Embryonic facial prominence (tissue), 1 donor: Measurements from ENCODE around the gene NUP214.

Source experiments
- DNase-seq: peaks from one replicate; pipeline ENCODE4 v3.0.0-alpha.2; 2016; ENCODE audit errors: extremely low spot score

NUP214 gene

DNA sequence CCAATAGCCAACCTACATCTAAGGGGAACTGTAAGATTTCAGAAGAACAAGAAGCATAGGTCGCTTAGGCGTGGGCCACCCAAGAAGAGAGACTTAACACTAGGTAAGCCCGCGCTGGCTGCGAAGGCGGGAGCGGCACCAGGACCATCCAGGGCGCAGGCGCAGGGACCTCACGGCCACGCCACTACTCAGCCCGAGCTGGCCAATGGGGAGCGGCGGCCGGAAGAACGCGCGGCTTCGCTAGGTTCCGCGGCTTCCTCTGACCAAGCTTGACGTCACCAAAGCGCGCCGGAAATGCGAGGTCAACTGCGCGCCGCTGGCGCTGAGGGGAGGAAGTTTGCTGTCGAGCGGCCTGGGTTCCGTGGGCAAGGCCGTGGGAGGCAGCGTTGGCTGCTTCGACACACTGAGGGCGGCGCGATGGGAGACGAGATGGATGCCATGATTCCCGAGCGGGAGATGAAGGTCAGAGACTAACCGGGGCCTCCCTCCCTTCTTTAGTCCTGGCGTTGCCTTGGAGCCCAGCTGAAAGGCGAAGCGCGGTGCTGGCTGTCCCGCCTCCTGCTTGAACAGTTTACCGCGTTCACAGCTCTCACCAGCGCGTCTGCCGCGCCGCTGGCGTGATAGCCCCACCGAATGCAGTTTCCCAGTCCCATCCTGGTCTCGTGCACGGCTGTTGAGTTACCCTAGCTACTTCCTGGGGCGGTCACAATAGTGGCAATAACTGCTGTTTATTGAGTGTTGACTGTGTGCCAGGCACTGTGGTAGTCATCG, at the start of gene NUP214:
TSS of gene NUP214 (plus strand) at position 299 of the 771 bp plus-strand sequence. CDS start at position 418, 119 bp downstream.
- peak; percentile 95 for DNase-seq

DNA sequence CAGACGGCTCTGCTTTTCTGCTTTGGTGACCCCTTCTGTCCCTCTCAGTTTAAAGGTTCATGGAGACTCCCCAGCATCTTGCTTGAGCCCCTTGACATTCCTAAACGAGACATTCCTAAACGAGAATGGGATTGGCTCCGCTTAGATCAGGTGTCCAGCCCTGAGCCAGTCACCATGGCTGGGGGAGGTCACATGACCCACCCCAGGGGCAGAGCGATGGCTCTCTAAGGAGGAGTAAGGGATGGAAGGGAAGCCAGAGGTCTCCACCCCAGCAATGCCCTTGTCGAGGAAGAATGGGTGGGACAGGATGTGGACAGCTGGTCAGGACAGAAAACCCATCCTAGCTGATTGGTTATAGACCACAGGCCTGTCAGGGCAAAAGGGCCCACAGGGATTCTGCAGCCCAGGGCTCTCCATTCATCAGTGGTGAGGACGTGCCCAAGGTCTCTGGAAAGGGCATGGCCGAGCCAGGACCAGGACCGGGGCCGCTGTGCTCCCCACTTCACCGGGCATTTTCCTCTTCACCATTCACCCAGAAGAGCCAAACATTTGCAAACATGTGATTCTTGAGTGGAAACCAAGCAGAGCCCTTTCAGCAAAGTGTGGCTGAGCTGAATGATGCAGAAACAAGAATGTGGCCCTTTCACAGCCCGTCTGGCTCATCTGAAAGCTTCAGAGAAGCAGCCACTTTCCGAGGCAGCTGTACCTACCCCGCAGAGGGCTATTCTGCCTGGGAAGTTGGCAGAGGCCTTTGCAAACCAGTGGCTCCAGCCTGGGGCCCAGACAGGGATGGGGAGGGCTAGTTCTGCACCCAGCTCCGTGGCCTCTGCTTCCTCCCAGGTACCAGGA, 48.8 kb upstream of the NUP214 start:
- no peak for DNase-seq

DNA sequence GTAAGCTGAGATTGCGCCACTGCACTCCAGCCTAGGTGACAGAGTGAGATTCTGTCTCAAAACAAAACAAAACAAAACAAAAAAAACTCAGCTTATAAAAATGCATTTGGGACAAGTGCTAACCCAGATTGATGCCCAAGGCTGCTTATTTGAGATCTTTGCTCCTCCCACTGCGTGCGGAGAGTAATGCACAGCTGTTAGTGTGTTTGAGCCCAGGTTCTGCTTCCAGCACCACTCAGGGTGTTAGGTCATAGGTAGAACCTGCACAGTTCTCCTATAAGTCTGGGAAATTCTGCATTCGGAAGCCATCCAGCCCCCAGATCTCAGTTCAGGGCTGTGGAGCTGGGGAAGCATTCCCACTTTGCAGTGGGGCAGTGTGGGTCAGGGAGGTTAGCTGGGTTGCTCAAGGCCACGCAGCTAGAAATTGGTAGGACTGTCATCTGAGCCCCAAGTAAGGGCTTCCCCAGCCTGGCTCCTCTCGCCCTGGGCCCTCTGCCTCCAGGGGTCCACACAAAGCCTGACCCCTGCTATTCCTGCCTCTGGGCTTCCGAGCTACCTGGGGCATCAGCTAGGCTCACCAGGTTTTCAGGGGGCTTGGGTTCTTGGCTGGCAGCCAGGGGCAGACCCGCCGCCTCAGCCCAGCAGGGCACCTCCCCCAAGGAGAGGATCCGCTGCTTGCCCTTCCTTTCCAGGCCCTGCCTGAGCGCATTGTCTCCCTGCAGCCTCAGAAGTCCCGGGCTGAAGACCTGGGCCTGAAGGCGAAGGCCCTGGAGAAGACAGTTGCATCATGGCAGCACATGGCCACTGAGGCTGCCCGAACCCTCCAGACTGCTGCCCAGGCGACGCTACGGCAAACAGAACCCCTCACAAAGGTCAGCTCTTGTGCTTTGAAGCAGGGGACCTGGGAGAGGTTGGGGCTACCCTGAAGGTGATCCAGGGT, 46.7 kb upstream of the NUP214 start:
- DNase-seq, result no peak

DNA sequence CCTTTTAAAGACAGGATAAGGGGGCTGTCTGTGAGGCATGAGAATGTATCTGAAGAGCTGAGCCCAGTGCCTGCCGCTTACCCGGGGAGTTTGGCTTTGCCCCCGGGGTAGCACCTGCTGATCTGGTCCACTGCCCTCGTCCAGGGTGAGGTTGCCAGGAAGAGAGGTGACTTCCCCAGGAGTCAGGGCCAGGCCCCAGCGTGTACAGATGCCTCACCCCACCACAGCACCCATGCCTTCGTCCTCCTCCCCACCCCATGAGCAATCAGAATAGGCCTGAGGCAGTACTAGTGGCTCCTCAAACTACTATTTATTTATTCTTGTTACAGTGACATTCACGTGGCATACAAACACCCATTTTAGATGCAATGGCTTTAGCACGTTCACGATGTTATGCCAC, 44.8 kb upstream of the NUP214 start:
- no peak for DNase-seq

DNA sequence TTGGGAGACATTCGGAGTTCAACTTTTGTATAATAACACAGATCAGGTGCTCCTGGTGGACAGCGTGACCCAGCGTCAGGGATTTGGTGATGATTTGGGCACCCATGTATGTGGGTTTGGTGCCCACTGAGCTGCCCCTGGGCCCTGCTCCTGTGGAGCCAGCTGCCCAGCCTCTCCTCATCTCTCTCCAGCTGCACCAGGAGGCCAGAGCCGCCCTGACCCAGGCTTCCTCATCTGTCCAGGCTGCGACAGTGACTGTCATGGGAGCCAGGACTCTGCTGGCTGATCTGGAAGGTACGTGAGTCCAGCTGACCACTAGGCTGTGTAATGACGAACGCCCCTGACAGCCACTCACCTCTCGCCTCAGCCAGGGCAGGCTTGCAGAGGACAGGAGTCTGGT, 43.5 kb upstream of the NUP214 start:
- no peak for DNase-seq

GRCh38 chr9:131082774-131083512, 42.4 kb upstream of the NUP214 start:
- no peak for DNase-seq

DNA sequence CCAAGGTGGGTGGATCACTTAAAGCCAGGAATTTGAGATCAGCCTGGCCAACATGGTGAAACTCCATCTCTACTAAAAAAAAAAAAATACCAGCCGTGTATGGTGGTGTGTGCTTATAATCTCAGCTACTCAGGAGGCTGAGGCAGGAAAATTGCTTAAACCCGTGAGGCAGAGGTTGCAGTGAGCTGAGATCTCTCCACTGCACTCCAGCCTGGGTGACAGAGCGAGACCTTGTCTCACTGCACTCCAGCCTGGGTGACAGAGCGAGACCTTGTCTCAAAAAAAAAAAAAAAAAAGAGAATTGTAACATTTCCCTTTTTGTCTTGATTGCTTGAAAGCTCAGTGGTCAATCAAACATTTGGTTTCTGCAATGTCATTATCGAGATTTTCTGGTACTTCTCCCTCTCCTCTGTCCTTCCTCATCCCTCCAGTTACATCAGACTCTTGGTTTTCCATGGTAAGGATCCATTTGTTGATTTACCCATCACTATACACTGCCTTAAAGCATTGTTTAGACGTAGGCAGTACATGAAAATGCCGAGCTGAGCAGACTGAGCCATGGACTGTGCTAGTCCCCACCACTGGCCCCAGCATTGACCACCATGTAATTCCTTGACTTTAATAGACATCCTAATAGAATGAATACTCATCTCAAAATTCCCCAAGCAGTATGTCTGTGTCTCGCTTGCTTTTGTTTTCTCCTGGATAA, 40.6 kb upstream of the NUP214 start:
- no peak for DNase-seq

DNA sequence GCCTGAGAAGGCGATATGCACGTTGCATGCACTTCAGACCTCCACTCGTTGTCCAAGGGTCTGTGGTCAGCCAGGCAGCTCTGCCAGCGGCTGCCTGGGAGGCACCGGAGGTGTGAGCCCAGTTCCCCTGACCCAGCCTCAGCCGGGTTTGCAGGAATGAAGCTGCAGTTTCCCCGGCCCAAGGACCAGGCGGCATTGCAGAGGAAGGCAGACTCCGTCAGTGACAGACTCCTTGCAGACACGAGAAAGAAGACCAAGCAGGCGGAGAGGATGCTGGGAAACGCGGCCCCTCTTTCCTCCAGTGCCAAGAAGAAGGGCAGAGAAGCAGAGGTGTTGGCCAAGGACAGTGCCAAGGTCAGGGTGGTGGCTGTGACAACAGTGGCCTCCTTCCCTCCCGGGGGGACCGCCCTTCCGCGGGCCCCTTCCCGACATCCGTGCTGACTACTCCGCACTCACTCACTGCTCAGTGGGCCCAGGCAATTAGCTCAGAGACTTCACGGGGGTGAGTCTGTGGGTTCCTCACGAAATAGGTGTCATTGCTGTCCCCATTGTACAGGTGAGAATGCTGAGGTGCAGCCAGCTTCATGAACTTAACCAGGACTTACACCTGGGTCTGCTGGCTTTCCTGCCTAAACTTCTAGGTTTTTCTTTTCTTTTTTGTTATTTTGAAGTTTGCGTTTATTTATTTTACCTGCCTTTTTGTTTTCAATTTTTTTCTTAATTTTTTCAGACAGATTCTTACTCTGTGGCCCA, 39.8 kb upstream of the NUP214 start:
- DNase-seq, result no peak

GRCh38 chr9:131087354-131087893, 38.0 kb upstream of the NUP214 start:
- DNase-seq, result no peak

DNA sequence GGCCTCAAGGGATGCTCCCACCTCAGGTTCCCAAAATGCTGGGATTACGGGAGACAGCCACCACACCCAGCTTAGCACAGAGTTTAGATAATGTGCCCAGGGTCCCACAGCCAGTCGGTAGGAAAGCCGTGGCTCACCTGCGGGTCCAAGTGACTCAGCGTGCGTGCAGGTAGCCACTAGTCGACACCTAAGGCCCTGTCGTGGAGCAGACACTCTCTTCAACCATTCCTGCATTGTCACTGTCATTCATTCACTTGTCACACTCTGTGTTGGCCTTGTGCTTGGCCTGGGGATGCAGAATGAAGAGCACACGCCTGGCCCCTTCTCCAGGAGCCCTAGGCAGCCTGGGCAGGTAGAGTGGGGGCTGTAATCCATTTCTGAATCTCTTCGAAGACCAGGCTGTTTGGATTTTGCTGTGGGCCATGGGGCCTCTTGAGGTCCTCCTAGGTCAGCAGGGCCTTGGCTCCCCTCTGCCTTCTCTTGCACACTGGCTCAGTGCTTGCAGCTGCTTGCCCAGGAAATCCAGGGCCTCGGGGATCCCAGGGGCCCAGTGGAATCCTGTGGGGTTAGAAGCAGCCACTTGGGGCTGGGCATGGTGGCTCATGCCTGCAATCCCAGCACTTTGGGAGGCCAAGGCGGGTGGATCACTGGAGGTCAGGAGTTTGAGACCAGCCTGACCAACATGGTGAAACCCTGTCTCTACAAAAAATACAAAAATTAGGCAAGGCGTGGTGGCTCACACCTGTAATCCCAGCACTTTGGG, 35.2 kb upstream of the NUP214 start:
- DNase-seq, result no peak

DNA sequence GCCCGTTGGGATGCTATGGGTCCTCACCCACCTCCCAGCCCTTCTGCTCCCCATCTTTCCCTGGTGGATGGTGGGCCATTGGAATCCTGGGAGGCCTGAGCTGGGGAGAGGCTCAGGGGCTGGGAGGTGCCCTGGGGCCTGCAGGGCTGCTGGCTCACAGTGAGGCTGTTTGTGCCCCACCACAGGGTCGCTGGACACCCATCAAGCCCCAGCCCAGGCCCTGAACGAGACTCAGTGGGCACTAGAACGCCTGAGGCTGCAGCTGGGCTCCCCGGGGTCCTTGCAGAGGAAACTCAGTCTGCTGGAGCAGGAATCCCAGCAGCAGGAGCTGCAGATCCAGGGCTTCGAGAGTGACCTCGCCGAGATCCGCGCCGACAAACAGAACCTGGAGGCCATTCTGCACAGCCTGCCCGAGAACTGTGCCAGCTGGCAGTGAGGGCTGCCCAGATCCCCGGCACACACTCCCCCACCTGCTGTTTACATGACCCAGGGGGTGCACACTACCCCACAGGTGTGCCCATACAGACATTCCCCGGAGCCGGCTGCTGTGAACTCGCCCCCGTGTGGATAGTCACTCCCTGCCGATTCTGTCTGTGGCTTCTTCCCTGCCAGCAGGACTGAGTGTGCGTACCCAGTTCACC, 33.9 kb upstream of the NUP214 start:
- no peak for DNase-seq

DNA sequence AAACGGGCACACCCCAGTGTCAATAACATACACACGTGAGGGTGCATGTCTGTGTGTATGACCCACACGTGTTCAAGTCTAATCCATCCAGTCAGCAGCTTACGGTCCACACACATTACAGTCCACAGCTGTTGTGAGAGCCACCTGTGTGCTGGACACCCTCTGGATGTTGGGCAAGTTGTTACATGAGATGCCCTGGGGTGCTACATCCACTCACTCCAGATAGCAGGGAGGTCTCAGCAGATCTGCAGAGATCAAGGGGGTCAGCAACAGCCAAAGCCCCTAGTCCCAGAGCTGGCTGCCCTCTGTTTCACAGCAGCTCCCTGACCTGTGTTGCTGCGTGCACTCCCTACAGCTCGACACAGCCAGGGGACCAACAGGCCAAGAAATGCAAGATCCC, 33.4 kb upstream of the NUP214 start:
- DNase-seq, result no peak

- no peak for DNase-seq
Observed at GRCh38 chr9:131092548-131093440, 32.6 kb upstream of the NUP214 start.

DNA sequence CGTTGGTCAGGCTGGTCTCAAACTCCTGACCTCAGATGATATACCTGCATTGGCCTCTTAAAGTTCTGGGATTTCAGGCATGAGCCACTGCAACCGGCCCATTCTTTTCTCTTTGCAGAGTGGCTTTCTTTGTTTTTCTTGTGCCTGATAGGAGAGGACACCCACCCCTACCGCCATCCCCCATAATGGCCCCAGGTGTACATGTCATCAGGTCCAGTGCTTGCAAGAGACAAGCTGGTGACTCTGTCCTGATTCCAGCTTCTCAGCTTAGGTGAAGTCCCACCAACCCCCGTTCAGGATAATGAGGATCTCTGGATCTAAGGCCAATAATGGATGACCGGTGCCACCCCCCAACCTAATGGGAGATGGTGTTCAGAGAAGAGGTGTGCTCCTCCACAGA, 31.4 kb upstream of the NUP214 start:
- no peak for DNase-seq

DNA sequence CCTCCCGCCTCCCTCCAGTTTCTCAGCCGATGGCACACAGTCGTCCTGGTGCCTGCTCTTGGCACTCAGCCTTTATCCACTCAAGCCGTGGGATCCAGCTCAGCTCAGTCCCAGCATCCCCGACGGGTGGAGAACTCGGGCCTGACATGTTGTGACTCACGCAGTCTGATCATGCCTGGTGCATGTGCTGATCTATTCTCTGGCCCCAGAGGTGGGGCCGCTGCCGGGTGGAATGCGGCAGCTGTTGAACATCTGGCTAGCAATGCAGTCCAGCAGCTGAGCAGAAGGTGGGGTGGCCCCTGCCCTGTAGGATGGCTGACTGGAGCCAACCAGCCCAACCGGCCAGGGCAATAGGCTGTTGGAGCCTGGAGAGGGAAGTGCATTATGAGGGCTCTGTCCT, 30.8 kb upstream of the NUP214 start:
- DNase-seq, result no peak

- DNase-seq, result no peak
Observed at GRCh38 chr9:131095666-131096268, 29.6 kb upstream of the NUP214 start.
